ENCODE data around the gene DDR1.
"Not testable (repeated sequence)": the region's sequence is repeated elsewhere in the genome, so short reads cannot be mapped to it uniquely, and the experiment has no call there.

DDR1 gene

DNA sequence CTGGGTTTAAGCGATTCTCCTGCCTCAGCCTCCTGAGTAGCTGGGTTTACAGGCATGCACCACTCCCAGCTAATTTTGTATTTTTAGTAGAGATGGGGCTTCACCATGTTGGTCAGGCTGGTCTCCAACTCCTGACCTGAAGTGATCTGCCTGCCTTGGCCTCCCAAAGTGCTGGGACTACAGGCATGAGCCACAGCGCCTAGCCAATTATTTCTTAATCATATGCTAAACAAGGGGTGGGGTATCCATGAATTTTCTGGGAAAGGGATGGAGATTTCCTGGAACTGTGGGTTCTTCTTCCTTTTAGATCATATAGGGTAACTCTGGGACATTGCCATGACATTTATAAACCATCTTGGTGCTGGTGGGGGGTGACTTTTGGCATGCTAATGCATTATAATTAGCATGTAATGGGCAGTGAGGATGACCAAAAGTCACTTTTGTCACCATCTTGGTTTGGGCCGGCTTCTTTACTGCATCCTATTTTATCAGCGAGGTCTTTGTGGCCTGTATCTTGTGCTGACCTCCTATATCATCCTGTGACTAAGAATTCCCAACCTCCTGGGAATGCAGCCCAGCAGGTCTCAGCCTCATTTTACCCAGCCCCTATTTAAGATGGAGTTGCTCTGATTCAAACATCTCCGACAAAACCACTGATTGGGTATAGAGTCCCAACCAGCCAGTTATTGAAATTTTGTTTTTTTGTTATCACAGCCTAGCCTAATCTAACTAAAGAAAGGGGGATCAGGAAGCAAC, 29.9 kb upstream of the DDR1 start:
- DNase-seq: no peak

- no peak for DNase-seq
Measured at GRCh38 chr6:30855429-30856075, 28.8 kb upstream of the DDR1 start.

DNA sequence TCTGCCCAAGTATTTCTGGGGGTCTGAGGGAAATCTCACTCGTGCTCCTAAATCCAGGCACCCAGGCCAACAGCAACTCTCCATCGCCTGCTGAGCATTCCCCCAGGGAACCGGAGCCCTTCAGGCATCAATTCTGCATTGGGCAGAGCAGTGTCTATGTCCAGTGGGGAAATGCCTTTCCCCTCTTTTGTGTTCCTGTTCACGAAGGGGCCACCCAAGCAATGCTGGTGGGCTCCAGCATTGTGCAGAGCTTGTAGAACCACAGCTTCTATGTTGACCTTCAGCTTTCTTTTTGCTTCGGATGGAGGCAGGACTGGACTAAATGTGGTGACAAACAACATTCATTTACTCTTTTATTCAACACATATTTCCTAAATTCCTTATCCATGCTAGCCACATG, 27.2 kb upstream of the DDR1 start:
- no peak for DNase-seq

DNA sequence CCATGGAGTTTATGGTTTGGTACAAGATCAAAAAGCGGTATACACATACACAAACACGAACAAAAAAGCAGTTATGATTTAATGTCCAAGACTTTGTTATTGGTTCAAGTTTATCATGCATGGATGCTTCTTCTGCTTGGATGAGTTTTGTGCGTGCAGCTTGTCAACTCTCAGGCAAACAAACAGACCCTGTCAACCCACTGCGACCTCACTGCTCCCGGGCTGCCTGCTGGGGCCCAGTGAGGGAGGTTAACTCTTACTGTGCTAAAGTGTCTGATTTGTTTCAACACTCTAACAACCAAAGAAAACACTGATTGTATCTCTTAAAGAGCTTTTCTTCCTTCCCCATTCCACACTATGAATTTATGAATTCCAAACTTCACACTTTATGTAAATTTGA, 26.8 kb upstream of the DDR1 start:
- no peak for DNase-seq

DNA sequence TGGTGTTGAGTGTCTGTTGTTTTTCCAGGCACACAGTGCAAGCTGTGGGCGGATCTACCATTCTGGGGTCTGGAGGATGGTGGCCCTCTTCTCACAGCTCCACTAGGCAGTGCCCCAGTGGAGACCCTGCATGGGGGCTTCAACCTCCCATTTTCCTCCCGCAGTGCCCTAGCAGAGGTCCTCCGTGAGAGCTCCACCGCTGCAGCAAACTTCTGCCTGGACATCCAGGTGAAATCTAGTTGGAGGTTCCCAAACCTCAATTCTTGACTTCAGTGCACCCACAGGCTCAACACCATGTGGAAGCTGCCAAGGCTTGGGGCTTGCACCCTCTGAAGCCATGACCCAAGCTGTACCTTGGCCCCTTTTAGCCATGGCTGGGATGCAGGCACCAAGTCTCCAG, 24.6 kb upstream of the DDR1 start:
- not testable (repeated sequence) for DNase-seq

- DNase-seq: no peak
Measured at GRCh38 chr6:30861257-30862048, 22.9 kb upstream of the DDR1 start.

DNA sequence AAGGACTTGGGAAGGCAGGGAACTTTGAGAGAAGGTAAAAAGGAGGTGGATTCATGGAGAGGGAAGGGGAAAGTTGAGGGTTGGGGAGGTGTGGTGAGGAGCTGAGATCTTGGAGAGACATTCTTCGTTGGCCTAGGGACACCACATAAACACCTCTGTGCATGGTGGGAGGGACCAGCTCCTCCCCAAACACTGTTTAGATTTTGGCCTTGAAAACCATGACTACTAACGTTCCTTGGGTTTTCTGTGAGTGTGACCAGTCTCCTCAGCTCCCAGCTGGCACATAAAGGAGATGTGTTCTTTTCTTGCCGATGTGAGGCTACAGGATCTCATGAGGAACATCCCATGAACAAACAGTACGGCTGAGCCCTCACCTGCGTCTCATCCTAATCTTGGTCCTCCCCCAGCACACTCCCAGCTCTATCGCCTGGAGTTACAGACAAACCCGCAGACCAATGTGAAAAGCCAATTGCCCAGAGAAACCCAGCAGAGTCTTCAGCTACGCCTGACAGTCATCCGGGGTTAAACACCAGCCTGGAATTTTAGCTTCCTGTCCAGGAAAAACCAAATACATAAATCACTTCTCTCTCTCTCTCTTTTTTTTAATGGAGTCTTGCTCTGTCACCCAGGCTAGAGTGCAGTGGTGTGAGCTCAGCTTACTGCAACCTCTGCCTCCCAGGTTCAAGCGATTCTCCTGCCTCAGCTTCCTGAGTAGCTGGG, 22.0 kb upstream of the DDR1 start:
- no peak for DNase-seq

DNA sequence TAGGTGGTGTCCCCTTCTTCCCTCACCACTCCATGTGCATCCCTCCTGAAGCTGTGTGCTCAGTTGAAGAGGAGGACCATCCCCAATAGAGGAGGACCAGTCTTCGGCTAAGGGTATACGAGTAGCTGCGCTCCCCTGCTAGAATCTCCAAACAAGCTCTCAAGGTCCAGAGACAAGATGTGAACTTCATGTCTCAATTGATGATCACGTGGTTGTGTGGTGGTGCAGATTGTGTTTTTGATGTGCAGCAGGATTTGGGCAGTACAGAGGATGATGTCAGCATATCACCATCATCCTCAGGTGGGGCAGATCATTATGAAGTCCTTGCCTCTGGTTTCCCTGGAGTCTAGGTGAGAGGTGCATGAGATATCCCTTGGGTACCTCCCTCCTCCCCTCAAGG, 20.0 kb upstream of the DDR1 start:
- no peak for DNase-seq

DNA sequence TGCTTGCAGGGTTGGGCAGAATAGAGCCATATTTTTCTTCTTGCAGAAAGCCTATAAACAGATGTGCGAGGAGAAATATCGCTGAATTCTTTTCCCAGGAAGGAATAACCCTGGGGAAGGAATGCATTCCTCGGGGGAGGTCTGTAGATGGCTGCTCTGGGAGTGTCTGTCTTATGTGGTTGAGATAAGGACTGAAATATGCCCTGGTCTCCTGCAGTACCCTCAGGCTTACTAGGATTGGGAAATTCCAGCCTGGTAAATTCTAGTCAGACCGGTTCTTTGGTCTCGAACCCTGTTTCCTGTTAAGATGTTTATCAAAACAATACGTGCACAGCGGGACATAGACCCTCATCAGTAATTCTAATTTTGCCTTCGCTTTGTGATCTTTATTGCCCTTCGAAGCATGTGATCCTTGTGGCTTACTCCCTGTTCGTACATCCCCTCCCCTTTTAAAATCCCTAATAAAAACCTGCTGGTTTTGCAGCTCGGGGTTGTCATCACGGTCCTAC, 15.0 kb upstream of the DDR1 start:
- DNase-seq: not testable (repeated sequence)

DNA sequence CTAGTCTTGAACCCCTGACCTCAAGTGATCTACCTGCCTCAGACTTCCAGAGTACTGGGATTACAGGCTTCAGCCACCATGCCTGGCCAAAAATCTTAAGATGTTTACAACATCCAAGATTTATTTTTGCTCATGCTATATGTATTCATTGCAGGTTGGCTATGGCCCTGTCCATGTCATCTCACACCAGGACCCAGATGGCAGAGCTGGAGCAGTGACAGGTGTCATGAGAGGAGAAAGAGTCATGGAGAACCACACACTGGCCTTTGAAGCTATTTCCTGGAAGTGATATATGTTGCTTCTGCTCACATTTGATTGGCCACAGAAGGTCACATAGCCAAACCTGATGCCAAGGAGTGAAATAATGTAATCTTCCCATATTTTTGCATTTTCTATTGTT, 13.8 kb upstream of the DDR1 start:
- DNase-seq: no peak

DNA sequence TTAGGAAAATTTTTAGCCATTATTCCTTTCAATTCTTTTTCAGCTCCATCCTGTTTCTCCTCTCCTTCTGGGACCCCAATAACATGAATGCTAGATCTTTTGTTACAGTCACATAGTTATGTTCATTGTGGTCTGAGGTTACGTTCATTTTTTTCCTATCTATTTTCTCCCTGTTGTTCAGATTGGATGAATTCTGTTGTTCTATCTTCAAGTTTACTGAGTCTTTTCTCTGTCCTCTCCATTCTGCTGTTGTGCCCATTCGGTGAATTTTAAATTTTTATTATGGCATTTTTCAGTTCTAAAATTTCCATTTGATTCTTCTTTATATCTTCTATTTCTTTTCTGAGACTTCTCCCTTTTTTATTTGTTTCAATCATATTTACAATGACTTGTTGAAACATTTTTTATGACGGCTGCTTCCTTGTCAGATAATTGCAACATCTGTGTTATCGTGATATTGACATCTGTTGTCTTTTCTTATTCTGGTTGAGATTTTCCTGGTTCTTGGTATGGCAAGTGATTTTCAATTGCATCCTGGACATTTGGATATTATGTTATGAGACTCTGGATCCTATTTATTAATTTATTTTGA, 12.6 kb upstream of the DDR1 start:
- no peak for DNase-seq

- DNase-seq: no peak
Measured at GRCh38 chr6:30873137-30873640, 11.1 kb upstream of the DDR1 start.

DNA sequence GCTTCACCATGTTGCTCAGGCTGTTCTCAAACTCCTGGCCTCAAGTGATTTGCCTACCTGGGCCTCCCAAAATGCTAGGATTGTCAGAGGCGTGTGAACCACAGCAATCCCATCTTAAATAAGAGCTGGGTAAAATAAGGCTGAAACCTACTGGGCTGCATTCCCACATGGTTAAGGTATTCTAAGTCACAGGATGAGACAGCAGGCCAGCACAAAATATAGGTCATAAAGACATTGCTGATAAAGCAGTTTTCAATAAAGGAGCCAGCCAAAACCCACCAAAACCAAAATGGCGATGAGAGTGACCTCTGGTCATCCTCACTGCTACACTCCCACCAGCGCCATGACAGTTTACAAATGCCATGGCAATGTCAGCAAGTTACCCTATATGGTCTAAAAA, 10.5 kb upstream of the DDR1 start:
- not testable (repeated sequence) for DNase-seq

GRCh38 chr6:30875244-30876038, 8.9 kb upstream of the DDR1 start:
- DNase-seq: no peak

DNA sequence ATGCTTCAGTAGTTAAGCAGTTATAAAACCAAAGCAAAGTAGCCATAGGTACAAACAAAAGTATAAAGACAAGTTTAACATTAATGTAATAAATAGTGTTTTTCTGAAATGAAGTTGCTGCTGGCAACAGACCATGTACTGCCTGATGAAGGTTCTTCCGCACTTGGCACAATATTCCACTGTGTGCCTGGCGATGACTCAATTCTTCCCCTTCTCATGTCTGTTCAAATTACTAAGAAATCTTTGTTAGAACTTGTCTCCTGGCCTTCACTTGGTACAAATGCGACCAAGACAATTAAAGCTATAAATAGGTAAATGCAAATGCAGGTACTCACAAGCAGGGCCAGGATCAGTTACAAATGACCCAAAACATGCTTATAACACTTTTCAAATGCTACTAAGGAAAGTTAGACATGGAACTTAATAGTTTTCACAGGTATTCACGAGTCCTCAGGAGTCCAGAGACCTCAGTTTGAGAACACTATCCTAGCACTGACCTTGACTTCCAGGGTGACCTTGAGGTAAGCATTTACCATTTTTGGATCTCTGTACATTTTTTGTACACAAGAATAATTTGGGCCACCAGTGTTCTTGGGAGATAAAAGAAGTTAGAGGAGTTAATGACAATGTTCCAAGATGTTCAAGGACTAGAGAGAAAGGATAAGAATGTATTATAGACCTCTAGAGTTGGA, 8.1 kb upstream of the DDR1 start:
- no peak for DNase-seq

DNA sequence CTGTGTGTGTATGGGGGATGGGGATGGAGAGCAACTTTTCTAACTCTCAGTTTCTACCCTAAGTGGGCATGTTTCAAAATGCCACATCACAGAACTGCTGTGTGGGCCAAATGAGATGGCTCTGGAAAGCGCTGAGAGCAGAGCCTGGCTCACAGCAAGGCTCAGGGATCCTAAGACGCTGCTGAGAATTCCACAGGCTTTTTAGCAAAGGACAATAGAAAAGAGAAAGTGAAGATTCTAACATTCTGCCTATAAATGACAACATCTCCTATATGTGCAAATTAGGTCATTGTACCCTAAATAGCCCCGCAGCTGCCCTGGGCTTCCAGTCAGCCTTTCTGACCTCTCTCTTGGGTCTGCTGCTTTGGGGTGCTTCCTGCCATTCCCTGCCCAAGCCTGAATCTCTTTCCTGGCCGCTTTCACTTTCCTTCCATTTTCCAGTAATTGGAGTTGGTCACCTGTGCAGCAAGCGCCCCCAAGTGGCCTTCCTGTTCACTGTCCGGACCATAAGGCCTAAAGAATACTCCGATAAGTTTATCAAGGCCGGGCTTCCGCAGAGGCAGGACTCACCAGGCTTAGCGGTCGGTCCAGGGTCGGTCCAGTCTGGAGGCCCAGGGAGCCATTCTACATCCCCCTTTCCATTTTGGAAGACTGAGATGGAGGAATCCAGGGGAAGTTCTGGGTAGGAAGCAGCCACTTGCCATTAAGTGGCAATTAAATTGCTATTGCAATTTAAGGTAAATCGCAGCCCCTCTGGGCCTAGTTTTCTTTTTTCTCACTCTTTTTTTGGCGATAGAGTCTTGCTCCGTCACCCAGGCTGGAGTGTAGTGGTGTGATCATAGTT, 6.7 kb upstream of the DDR1 start:
- peak; percentile 69 for DNase-seq

GRCh38 chr6:30879684-30880427, 4.5 kb upstream of the DDR1 start:
- DNase-seq: no peak

GRCh38 chr6:30880698-30881252, 3.5 kb upstream of the DDR1 start:
- DNase-seq: no peak

All from NCI-H1694 (cell line).